GM19351 (cell line): ENCODE data around the gene BCAT1.

Experiments used
- ATAC-seq: cut with Tn5 transposase; IDR thresholded peaks from one replicate; pipeline ENCODE4 v1.9.1; 2021; ENCODE audit warnings: mild to moderate bottlenecking, moderate library complexity; ENCODE audit not compliant: unreplicated experiment

The BCAT1 gene

DNA sequence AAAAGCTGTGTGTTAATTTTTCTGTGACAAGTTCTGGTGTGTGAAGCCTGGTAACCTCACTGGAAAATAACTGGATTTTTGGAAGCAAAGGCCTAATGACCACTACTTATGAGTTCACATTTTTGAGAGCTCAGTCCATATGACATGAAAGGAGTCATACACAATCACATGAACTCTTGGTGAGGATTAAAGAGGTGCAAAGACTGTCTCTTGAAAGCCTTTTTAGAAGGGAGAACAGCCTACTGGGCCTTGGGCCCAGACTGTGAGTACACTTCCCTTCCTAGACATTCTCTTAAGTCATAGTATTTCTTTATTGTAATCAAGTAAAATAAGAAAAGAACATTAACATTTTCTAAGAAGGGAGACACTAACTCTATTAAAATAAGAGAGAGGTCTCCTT lies 176.1 kb downstream of the BCAT1 start:
- ATAC-seq, result no peak

GRCh38 chr12:24770821-24771220 lies 178.1 kb downstream of the BCAT1 start:
- ATAC-seq, result no peak

- ATAC-seq, result no peak
Measured at GRCh38 chr12:24770334-24770733, 178.6 kb downstream of the BCAT1 start.

DNA sequence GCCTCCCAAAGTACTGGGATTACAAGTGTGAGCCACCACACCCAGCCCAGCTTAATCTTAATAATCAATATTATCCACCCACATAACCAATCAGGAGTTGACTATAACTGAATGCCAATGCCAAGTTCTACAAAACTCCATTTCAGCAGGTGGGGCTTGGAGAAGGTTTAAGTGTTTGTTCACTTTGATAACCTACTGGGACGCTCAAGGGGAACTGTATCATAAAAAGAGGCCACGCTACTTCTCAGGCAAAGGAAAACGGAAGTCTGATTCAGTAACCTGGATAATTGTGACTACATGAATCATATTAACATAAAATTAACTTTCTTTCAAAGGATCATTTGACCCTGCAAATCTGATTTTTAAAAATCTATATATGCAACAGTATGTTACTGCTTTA lies 179.2 kb downstream of the BCAT1 start:
- ATAC-seq, result no peak

DNA sequence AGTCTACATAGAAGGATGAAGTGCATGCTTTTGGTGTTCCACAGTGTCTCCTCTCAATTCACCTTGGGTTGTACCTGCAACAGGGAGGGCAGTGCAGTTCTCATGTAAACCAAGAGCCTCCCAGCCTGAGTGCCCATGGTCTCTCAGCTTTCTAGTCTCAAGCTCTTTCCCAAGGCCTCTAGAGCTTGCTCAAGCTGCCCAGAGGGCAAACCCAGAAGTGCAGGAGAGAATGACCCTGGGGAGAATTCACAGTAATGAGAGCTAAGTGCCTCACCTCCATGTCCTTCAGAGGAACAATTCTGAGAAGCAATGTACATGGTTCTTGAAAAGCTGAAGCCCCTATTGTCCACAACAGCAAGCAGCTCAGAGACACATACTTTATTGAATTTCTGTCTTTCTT lies 180.5 kb downstream of the BCAT1 start:
- no peak for ATAC-seq

DNA sequence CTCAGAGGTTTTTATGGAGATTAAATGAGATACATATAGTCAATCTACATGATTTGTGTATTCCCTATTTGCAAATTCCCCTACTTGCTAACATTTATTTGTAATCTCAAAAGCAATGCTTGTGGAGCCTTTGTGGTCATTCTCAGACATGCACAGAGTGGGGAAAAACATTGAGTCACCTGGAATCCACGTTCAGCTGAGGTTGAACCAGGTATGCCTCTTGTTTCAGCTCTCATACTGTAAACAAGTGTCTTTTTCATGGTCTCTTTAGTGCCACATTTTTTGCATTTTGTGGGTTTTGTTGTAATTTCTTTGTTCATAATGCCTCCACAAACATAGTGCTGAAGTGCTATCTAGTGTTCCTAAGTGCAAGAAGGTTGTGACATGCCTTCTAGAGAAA lies 181.9 kb downstream of the BCAT1 start:
- ATAC-seq, result no peak

DNA sequence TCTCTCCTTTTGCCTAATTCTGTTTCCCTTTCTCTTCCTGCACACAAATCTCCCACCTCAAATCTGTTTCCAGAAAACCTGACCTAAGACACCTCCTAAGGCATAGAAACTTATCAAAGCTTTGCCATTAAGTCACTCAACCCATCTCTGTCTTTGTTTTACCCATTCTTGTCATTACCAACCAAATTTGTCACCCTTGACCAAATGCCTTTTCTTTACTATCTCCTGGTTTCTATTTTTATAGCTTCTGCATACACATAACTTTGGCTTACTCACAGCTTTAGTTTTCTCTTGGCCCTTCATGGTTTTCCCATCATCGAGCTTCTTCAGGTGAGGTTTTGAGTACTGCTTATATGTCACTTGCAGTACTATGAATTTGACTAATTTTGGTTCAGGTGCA lies 184.2 kb downstream of the BCAT1 start:
- no peak for ATAC-seq

DNA sequence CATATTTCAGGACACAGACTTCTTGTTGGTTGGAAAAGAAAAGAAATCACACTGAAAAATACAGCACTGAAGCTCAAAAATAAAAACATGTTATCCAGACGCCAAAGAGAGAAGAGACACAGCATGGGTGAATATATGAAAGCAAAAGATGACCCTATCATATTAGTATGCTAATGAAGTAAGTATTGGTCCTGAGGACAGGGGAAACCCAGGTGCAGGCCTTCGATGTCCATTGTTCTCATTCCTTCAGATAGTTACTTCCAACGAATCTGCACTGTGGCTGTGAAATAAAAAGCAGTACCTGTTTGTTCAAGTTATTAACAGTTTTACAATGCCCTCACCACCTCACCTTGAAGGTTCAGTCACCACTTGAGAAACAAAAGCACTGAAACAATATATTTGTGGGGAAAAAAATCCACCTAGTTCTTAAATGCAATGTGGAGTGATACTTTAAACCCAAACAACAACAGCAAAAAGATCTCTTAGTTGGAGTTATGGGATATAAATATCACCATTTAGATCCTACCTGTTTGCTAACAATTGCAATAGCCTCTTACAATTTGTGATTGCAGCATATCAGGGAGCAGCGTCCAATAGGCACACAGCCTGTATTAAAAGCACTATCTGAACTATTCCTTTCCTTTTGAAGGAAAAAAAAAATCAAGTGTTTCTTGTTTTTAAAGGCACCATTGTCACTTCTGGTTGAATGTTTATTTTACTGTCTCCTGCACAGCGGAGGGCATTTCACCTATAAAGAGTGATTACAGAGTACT lies 188.1 kb downstream of the BCAT1 start:
- no peak for ATAC-seq

DNA sequence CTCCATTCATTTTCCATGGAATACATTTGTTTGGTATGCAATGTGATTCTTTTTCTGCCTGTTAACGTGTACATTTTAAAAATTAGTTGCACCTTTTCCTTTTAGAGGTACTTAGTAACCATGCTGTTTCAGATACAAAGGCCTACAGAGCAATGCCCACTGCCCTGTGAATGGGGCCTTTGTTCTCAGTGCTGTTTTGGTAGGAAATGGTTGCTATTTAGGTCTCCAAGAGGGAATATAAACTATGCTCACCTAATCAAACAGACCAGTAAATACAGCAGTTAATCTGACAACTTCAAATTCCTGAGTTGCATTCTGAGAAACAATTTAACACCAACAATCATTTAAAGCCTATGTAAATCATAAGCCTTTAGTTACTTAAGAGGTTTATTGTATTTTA lies 188.7 kb downstream of the BCAT1 start:
- ATAC-seq, result no peak
